Activated CD4-positive, alpha-beta T cell treated with anti-CD3 and anti-CD28 coated beads, Interleukin-2, amount 50 U/mL, for 24 hours (primary cell): ENCODE results near the gene YIPF6.
"Not testable (repeated sequence)": the region's sequence is repeated elsewhere in the genome, so short reads cannot be mapped to it uniquely, and the experiment has no call there.

Source experiments
- DNase-seq, 2 donors: peaks; one replicate each; pipeline ENCODE4 v3.0.0-alpha.2; 2020; ENCODE audit warnings: low read depth in 1 of 2, low spot score in 1 of 2

The YIPF6 gene

GRCh38 chrX:68503836-68504636 lies 5.2 kb downstream of the YIPF6 start:
- DNase-seq: peak in 1 of 2 donors; percentile 53

DNA sequence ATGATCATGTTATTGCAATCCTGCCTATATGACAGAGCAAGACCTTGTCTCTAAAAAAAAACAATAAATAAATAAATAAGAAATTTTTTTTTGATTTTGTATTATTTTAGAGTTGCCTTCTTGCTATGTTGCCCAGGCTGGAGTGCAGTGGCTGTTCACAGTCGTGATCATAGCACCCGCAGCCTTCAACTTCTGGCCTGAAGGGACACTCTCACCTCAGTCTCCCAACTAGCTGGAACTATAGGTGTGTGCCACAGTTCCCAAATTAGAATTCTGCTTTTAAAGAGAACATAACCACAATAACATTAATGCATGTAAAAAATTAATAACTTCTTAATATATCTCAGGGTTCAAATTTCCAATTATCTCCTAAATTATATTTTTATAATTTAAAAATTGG lies 7.8 kb downstream of the YIPF6 start:
- no peak for DNase-seq

DNA sequence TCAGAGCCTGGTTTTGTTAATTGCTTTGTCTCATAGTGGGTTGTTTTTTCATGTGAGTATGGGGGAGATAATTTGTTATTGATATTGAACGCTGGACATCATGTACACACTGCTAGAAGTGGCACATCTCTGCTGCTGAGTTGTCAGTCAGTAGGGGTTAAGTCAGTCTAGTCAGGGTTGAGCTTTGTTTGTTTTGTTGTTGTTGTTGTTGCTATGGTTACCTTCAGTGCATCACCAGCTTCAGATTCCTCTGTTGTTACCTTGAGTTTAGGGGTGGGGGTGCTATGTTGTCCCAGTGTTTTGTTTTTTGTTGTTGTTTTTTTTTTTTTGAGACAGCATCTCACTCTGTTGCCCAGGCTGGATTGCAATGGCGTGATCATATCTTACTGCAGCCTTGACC lies 9.9 kb downstream of the YIPF6 start:
- no peak for DNase-seq

- peak in 1 of 2 donors; percentile 21 for DNase-seq
Measured at GRCh38 chrX:68511255-68511654, 12.4 kb downstream of the YIPF6 start.

DNA sequence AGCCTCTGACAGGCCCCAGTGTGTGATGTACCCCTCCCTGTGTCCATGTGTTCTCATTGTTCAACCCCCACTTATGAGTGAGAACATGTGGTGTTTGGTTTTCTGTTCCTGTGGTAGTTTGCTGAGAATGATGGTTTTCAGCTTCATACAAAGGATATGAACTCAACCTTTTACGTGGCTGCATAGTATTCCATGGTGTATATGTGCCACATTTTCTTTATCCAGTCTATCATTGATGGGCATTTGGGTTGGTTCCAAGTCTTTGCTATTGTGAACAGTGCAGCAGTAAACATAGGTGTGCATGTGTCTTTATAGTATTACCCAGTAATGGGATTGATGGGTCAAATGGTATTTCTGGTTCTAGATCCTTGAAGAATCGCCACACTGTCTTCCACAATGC lies 25.8 kb downstream of the YIPF6 start:
- not testable (repeated sequence) for DNase-seq

DNA sequence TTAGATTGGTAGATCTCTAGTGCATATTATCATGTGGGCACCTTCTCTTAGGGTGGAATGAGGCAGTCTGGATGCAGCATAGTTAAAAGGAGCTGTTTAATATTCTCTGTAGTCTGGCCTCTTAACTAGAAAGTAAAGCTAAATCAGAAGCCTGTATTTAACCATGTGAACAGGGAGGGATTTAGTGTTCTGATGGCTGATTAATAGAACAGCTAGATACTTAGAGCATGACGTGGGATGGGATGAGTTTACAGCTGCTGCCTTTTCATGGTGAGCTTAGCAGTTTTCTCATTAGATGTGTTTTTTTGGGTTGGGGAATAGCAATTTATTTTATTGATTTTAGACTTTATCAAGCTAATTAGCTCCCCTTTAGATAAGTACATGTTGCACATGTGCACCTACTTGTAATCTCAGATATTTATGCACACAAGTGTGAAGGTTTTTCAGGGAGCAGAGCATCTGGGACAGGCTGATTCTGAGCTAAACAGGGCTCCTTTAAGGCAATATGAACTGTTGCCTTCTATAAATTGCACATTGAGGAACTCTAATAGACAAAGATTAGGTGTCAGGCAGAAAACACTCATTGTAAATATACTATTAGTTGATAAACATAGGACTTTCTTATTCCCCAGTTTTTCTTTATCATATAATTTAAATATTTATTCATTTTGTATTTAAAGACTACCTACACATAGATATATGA lies 34.1 kb downstream of the YIPF6 start:
- no peak for DNase-seq

DNA sequence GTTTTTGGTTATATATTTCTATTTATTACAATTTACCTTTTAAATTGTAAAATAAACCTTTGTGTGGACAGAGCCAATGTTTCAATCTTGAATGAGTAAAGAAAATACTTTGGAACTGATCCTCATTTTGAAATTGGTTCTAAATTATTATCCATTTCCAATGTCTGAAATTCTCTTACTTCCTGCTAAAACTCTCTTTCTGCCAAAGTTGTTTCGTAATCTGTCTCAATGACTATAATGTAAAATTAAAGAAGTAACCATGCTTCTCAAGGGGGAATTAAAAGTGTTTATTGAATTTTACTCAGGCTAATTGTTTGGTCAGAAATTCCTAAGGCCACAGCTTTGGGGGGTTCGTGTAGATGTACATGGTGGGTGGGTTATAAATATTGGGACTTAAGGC lies 34.8 kb downstream of the YIPF6 start:
- no peak for DNase-seq

- DNase-seq: no peak
Measured at GRCh38 chrX:68534691-68535090, 35.8 kb downstream of the YIPF6 start.

DNA sequence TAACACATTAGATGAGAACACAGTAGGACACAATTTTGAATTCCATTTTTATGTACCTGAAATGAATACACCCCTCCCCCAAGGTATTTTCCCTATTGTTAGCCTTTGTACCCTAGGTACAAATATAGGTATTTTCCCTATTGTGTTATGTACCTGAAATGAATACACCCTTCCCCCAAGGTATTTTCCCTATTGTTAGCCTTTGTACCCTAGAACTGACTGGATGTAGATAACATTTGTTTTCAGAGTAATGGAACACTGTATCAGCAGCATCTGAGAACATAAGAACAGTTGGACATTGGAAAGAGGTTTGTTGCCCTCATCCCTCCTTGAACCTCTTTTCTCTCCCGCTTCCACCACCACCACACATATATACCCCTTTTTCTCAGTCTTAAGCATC lies 37.6 kb downstream of the YIPF6 start:
- DNase-seq: no peak

DNA sequence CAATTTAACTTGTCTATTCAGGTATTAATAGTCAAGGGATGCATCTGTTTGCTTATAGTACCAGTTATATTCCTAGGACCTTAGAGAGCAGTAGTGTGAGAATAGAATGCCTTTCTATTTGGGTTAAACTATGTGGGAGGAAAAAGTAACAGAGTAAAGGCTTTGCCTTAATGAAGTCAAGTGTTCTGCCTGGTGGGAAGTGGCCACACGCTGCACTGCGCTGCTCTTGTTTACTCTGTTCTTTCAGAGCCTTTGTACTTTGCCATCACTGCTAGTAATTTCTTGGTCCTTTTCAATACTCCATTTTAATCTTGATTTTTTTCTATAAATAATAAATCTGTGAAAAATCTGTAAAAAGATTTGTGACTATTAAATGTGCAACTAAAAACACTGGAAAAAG lies 38.0 kb downstream of the YIPF6 start:
- DNase-seq: no peak

GRCh38 chrX:68550193-68550592 lies 51.3 kb downstream of the YIPF6 start:
- DNase-seq: no peak

DNA sequence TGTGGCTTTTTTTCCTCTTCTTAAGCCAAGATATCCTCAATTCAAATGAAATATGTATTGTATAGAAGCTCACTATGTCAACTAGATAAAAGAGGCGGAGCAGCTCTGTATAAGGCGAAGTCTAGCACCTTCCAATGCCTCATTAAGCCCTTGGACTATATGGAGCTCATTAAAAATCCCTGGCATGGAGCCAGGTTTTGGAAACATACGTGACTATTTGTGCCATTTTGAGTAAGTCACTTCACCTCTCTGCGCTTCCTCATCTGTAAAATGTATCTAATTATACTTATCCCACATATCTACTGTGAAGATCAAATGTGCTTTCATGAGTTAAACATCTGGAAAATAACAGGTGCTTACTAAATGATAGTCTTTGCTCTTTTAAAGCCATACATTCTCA lies 57.2 kb downstream of the YIPF6 start:
- DNase-seq: no peak

DNA sequence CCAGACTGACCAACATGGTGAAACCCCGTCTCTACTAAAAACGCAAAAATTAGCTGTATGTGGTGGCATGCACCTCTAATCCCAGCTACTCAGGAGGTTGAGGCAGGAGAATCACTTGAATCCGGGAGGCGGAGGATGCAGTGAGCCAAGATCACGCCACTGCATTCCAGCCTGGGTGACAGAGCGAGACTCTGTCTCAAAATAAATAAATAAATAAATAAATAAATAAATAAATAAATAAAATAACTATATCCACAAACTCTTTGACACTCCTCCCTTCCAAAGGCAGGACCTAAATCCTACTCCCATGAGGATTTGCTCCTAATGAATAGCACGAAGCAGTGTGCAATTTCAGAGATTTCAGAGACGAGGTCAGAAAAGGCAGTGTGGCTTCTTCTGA lies 58.3 kb downstream of the YIPF6 start:
- not testable (repeated sequence) for DNase-seq

DNA sequence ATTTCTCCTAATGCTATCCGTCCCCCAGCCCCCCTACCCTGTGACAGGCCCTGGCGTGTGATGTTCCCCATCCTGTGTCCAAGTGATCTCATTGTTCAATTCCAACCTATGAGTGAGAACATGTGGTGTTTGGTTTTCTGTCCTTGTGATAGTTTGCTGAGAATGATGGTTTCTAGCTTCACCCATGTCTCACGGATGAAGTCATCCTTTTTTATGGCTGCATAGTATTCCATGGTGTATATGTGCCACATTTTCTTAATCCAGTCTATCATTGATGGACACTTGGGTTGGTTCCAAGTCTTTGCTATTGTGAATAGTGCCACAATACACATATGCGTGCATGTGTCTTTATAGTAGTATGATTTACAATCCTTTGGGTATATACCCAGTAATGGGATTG lies 61.1 kb downstream of the YIPF6 start:
- DNase-seq: not testable (repeated sequence)

DNA sequence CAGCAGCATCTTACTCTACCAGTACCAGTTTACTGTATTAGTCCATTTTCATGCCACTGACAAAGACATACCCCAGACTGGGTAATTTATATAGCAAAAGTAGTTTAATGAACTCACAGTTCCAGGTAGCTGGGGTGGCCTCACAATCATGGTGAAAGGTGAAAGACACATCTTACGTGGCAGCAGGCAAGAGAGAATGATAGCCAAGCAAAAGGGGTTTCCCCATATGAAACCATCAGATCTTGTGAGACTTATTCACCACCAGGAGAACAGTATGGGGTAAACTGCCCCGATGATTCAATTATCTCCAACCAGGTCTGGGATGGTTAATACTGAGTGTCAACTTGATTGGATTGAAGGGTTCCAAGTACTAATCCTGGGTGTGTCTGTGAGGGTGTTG lies 69.3 kb downstream of the YIPF6 start:
- peak in 1 of 2 donors; percentile 0 for DNase-seq

GRCh38 chrX:68570598-68570997 lies 71.7 kb downstream of the YIPF6 start:
- no peak for DNase-seq

GRCh38 chrX:68571292-68571609 lies 72.4 kb downstream of the YIPF6 start:
- no peak for DNase-seq

GRCh38 chrX:68571610-68572311 lies 72.9 kb downstream of the YIPF6 start:
- DNase-seq: peak in 1 of 2 donors; percentile 2

- no peak for DNase-seq
Measured at GRCh38 chrX:68574240-68574639, 75.4 kb downstream of the YIPF6 start.

- DNase-seq: no peak
Measured at GRCh38 chrX:68579810-68580209, 81.0 kb downstream of the YIPF6 start.

DNA sequence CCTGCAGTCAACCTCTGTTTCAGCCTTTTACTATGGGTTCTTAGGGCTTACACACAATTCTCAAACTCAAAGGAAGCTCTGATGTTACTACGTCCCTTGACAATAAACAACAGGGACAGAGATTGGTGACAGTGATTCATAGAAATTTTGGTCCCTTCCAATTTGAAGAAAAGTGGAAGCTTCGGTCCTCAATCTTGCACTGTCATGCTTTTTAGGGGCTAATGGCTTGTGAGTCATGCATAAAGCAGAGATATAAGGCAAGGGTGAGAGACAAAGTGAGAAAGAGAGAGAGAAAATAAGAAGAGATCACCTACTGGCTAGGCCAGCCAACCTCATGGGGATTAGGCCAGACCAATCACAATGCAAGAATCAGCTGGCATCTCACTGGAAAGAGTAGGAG lies 85.4 kb downstream of the YIPF6 start:
- no peak for DNase-seq
